Gastrocnemius medialis (tissue), 4 donors: ENCODE measurements around the gene CFP.

Experiments used
- POLR2A ChIP-seq, 2 donors: fragments of 450-650 bp; IDR thresholded peaks; one replicate each; pipeline ENCODE4 v1.6.1; 2017; ENCODE audit warnings: antibody characterized with exemption in 2 of 2, mild to moderate bottlenecking in 2 of 2, moderate library complexity in 2 of 2
- TF ChIP-seq, protein P1 (sequence below), 5 experiments: fragments of 450-650 bp in 3 of 5; fragments of 200-600 bp in 2 of 5; sonication (generic) in 2 of 5; IDR thresholded peaks in 4 of 5; conservative IDR thresholded peaks in 1 of 5; 1 replicate in 4 of 5; 2 replicates in 1 of 5; pipeline ENCODE4 v1.5.1; 2016 to 2019; ENCODE audit warnings: antibody characterized with exemption in 5 of 5, mild to moderate bottlenecking in 3 of 5, moderate library complexity in 3 of 5

DNA sequence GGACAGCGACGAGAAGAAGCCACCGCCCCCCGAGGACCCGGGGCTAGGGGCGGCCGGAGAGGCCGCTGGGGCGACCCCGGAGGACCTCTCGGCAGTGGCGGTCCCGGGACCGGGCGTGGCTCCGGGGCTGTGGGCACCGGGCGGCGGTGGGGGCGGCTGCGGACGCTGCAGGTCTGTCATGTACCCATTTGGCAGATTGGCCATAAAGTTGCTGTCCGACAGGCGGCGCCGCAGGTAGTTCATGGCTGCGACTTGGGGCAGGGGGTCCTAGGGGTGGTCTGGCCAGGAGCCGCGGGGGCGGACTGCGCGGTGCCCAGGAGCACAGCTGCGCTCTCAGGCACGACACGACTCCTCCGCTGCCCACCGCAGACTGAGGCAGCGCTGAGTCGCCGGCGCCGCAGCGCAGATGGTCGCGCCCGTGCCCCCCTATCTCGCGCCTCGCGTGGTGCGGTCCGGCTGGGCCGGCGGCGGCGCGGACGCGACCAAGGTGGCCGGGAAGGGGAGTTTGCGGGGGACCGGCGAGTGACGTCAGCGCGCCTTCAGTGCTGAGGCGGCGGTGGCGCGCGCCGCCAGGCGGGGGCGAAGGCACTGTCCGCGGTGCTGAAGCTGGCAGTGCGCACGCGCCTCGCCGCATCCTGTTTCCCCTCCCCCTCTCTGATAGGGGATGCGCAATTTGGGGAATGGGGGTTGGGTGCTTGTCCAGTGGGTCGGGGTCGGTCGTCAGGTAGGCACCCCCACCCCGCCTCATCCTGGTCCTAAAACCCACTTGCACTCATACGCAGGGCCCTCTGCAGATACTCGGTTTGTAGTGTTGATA lies 10.0 kb downstream of the CFP start, which contains the start of gene SYN1:
- TF ChIP-seq, protein P1, sequence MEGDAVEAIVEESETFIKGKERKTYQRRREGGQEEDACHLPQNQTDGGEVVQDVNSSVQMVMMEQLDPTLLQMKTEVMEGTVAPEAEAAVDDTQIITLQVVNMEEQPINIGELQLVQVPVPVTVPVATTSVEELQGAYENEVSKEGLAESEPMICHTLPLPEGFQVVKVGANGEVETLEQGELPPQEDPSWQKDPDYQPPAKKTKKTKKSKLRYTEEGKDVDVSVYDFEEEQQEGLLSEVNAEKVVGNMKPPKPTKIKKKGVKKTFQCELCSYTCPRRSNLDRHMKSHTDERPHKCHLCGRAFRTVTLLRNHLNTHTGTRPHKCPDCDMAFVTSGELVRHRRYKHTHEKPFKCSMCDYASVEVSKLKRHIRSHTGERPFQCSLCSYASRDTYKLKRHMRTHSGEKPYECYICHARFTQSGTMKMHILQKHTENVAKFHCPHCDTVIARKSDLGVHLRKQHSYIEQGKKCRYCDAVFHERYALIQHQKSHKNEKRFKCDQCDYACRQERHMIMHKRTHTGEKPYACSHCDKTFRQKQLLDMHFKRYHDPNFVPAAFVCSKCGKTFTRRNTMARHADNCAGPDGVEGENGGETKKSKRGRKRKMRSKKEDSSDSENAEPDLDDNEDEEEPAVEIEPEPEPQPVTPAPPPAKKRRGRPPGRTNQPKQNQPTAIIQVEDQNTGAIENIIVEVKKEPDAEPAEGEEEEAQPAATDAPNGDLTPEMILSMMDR (IDR thresholded peaks at IDR 0.05 in 4 of 5, conservative IDR thresholded peaks at IDR 0.05 in 1 of 5) = peak in 4 of 5 experiments; percentile 15 to 29 (median 25)
- no peak for TF ChIP-seq POLR2A (IDR thresholded peaks at IDR 0.05)
